Gastroesophageal sphincter (tissue), 4 donors: ENCODE results near the gene CBX7. TPM values are rescaled to one million over a fixed set of nuclear protein-coding genes. Genes with fewer than 3 reads are reported as not detected.

ENCODE experiments used
- ATAC-seq: fragments of 150-250 bp; one replicate; pipeline ENCODE4 v1.9.1; 2016; ENCODE audit warnings: mild to moderate bottlenecking, moderate library complexity
- H3K27ac ChIP-seq, 4 donors: fragments of 200-600 bp; sonication (generic) in 3 of 4; 1 replicate in 3 of 4; 2 replicates in 1 of 4; pipeline ENCODE4 v1.5.1; 2016 to 2019
- H3K27me3 ChIP-seq: fragments of 200-600 bp; sonication (generic); one replicate; pipeline ENCODE4 v1.5.1; 2019
- H3K36me3 ChIP-seq, 2 donors: fragments of 200-600 bp; sonication (generic); one replicate each; pipeline ENCODE4 v1.5.1; 2019; ENCODE audit warnings: control low read depth in 1 of 2
- H3K4me1 ChIP-seq, 3 donors: fragments of 200-600 bp; sonication (generic); 1 replicate in 2 of 3; 2 replicates in 1 of 3; pipeline ENCODE4 v1.5.1; 2016 to 2019; ENCODE audit warnings: control low read depth in 2 of 3
- H3K4me3 ChIP-seq, 2 donors: fragments of 200-600 bp; sonication (generic); one replicate each; pipeline ENCODE4 v1.5.1; 2019; ENCODE audit warnings: mild to moderate bottlenecking in 1 of 2, moderate library complexity in 1 of 2
- H3K9me3 ChIP-seq, 3 donors: fragments of 200-600 bp; sonication (generic); one replicate each; pipeline ENCODE4 v1.5.1; 2017 to 2019; ENCODE audit warnings: control low read depth in 2 of 3
- CTCF ChIP-seq, 4 experiments: fragments of 200-600 bp in 2 of 4; fragments of 450-650 bp in 2 of 4; sonication (generic) in 1 of 4; IDR thresholded peaks; one replicate each; pipeline ENCODE4 v1.5.1; 2017 to 2019; ENCODE audit warnings: antibody characterized with exemption in 4 of 4, mild to moderate bottlenecking in 2 of 4, moderate library complexity in 2 of 4
- EP300 ChIP-seq: sonication (generic); formaldehyde crosslinking; IDR thresholded peaks from one replicate; pipeline ENCODE4 v1.6.1; 2017; ENCODE audit warnings: antibody characterized with exemption, mild to moderate bottlenecking
- POLR2A ChIP-seq, 2 donors: fragments of 450-650 bp; IDR thresholded peaks; one replicate each; pipeline ENCODE4 v1.6.1; 2017; ENCODE audit warnings: antibody characterized with exemption in 2 of 2, mild to moderate bottlenecking in 2 of 2, moderate library complexity in 1 of 2
- POLR2AphosphoS5 ChIP-seq: sonication (generic); formaldehyde crosslinking; IDR thresholded peaks from one replicate; pipeline ENCODE4 v1.6.1; 2017; ENCODE audit warnings: antibody characterized with exemption
- WGBS, 2 donors: methylation state at CpG; one replicate each; pipeline ENCODE4 v1.1.5; 2018; ENCODE audit warnings: low coverage in 1 of 2; 5-methylcytosine and 5-hydroxymethylcytosine counted together
- small RNA-seq, 4 donors: library from RNA; depleted of rRNA; stranded (forward); fragments of <200 nt; gene quantifications; one replicate each; pipeline ENCODE3, GENCODE V24; 2016
- total RNA-seq, 4 donors: library from RNA; depleted of rRNA; stranded (reverse); fragments of >200 nt; gene quantifications; one replicate each; pipeline ENCODE4 v1.1.0, GENCODE V29; 2016

CBX7 gene
- total RNA-seq, 4 donors from 2014 or later: 102 to 223 (median 171) TPM

- H3K27me3 ChIP-seq: no peaks in the 10 kb centered on the region
- peaks cover 0 to 13% (median 4%) of the 10 kb centered on the region in 3 donors for H3K4me1 ChIP-seq
- TF ChIP-seq CTCF (IDR thresholded peaks at IDR 0.05): no peak
- no peak for TF ChIP-seq POLR2AphosphoS5
- TF ChIP-seq EP300: no peak
- no peak for TF ChIP-seq POLR2A (IDR thresholded peaks at IDR 0.05)
- no peak for ATAC-seq
- H3K36me3 ChIP-seq: peaks cover 0 to 24% of the 10 kb centered on the region in 2 donors
- H3K9me3 ChIP-seq: no peaks in the 10 kb centered on the region
- no peak overlapping the region for H3K27ac ChIP-seq
- H3K4me3 ChIP-seq: no peak overlapping the region
- 71 to 87% methylated on average over 7 to 11 of the region's 14 CpGs for WGBS, 2 donors
Measured at GRCh38 chr22:39083212-39084165, 69.0 kb downstream of the CBX7 start.

- WGBS, 2 donors: 59 to 81% methylated on average over 4 of the region's 8 CpGs
- no peak for ATAC-seq
Measured at GRCh38 chr22:39081598-39081997, 70.9 kb downstream of the CBX7 start.

GRCh38 chr22:39081016-39081415 is 71.5 kb downstream of the CBX7 start:
- H3K36me3 ChIP-seq: peaks cover 0 to 24% of the 10 kb centered on the region in 2 donors
- no peaks in the 10 kb centered on the region for H3K27me3 ChIP-seq
- no peaks in the 10 kb centered on the region for H3K9me3 ChIP-seq
- no peak for TF ChIP-seq CTCF (IDR thresholded peaks at IDR 0.05)
- WGBS, 2 donors: 84% methylated on average over 5 of the region's 12 CpGs; no CpG with 5 or more reads in 1 of the 2 donors
- peaks cover 0 to 13% (median 4%) of the 10 kb centered on the region in 3 donors for H3K4me1 ChIP-seq
- no peak overlapping the region for H3K4me3 ChIP-seq
- ATAC-seq: no peak
- no peak overlapping the region for H3K27ac ChIP-seq

More at GRCh38 chr22:39081598-39081997, 70.9 kb downstream of the CBX7 start:
- Histone ChIP-seq H3K36me3 (peaks cover 0 to 24% of the 10 kb centered on the region in 2 donors), H3K4me3 (no peak overlapping the region), H3K4me1 (peaks cover 0 to 13% (median 4%) of the 10 kb centered on the region in 3 donors), H3K9me3 (no peaks in the 10 kb centered on the region), H3K27ac (no peak overlapping the region), H3K27me3 (no peaks in the 10 kb centered on the region)
- TF ChIP-seq POLR2AphosphoS5: no peak
- no peak for TF ChIP-seq CTCF (IDR thresholded peaks at IDR 0.05)
- no peak for TF ChIP-seq EP300
- TF ChIP-seq POLR2A (IDR thresholded peaks at IDR 0.05): no peak

Small RNAs within 50 kb of the gene (small RNA-seq; reads per million reads assigned to genes)
- gene COX5BP7: 0 reads per million in 4 donors

Other genes starting within 250 kb of the CBX7 start
- 1 to 10 TPM in 1 of 4 donors, under 1 TPM in 1, not detected in 2; 0.35 to 4.4 TPM for gene APOBEC3A, start 195.1 kb downstream of the CBX7 start, total RNA-seq
- not detected for gene APOBEC3B, start 170.3 kb downstream of the CBX7 start, total RNA-seq
- 10 to 100 TPM in 3 of 4 donors, 1 to 10 TPM in 1; 7.9 to 14.0 (median 11.8) TPM for gene APOBEC3C, start 138.4 kb downstream of the CBX7 start, total RNA-seq
- 1 to 10 TPM in 3 of 4 donors, not detected in 1; 1.1 to 5.3 (median 1.2) TPM for gene APOBEC3D, start 131.6 kb downstream of the CBX7 start, total RNA-seq
- 1 to 10 TPM in 2 of 4 donors, under 1 TPM in 2; 0.57 to 4.0 (median 1.9) TPM for gene APOBEC3F, start 111.8 kb downstream of the CBX7 start, total RNA-seq
- gene APOBEC3G, start 75.4 kb downstream of the CBX7 start, total RNA-seq: 1 to 10 TPM; 3.2 to 8.3 (median 7.3) TPM
- not detected for gene APOBEC3H, start 55.4 kb downstream of the CBX7 start, total RNA-seq
- gene PDGFB, start 92.3 kb upstream of the CBX7 start, total RNA-seq: 10 to 100 TPM in 3 of 4 donors, 1 to 10 TPM in 1; 7.1 to 27.9 (median 15.1) TPM
- 1,000 to 10,000 TPM; 1,539 to 2,425 (median 1,793) TPM for gene RPL3, start 166.9 kb upstream of the CBX7 start, total RNA-seq
- 10 to 100 TPM; 13.3 to 34.2 (median 20.1) TPM for gene SYNGR1, start 197.3 kb upstream of the CBX7 start, total RNA-seq
- gene TAB1, start 247.1 kb upstream of the CBX7 start, total RNA-seq: 10 to 100 TPM; 20.6 to 29.0 (median 23.8) TPM